GM18505 (cell line): ENCODE measurements around the gene SH3BP5L.
A peak's percentile ranks its signal among the peaks of the same experiment; 100 is the strongest.
"Not testable (repeated sequence)": the region's sequence is repeated elsewhere in the genome, so short reads cannot be mapped to it uniquely, and the experiment has no call there.

Experiments used
- ATAC-seq: cut with Tn5 transposase; IDR thresholded peaks from one replicate; pipeline ENCODE4 v1.9.1; 2021; ENCODE audit not compliant: unreplicated experiment
- POLR2A ChIP-seq: IDR thresholded peaks from 4 replicates; pipeline ENCODE4 v1.6.1; 2011; ENCODE audit warnings: borderline replicate concordance; ENCODE audit not compliant: insufficient read depth, insufficient read length; ENCODE audit errors: extremely low read depth

The SH3BP5L gene

GRCh38 chr1:248802454-248802853 lies 23.3 kb downstream of the SH3BP5L start:
- no peak for TF ChIP-seq POLR2A
- ATAC-seq, result no peak

DNA sequence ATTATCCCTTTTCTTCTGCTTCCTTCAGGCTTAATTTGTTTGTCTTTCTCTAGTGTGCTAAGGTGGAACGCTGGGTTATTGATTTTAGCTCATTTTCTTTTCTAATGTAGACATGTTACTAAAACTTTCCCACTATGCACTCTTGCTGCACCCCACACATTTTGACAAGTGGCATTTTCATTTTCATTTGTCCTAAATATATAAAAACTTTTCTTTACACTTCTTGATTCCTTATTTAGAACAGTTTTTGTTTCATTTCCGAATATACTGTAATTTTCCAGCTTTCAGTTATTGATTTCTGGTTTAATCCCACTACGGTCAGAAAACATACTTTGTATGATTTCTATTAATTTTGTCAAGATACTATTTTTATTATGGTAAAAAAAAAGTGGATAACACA lies 25.3 kb downstream of the SH3BP5L start:
- no peak for ATAC-seq
- TF ChIP-seq POLR2A, result no peak

- no peak for TF ChIP-seq POLR2A
- ATAC-seq, result no peak
Observed at GRCh38 chr1:248798791-248799190, 26.9 kb downstream of the SH3BP5L start.

GRCh38 chr1:248794663-248795062 lies 31.1 kb downstream of the SH3BP5L start:
- not testable (repeated sequence) for ATAC-seq

DNA sequence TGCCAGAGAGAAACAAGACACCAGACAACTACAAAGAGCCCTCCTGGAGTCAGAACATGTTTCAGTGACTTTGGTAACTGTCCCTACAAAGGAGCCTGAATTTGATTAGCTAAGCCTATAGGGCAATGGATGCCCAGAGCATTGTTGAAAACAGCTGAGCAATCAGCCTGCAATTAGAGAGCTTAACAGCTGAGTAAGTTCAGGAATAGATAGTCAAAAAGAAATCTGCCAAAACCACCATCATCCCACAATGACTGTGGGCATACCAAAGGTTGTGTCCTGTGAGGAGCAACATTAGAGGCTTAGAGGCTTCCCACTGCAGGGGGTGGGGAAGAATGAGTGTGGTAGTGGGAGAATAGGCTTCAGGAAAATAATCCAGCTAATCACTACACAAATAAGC lies 32.1 kb downstream of the SH3BP5L start:
- peak; percentile 85 for ATAC-seq
- TF ChIP-seq POLR2A, result no peak

- TF ChIP-seq POLR2A, result no peak
- ATAC-seq, result peak; percentile 49
Observed at GRCh38 chr1:248792342-248792741, 33.4 kb downstream of the SH3BP5L start.

DNA sequence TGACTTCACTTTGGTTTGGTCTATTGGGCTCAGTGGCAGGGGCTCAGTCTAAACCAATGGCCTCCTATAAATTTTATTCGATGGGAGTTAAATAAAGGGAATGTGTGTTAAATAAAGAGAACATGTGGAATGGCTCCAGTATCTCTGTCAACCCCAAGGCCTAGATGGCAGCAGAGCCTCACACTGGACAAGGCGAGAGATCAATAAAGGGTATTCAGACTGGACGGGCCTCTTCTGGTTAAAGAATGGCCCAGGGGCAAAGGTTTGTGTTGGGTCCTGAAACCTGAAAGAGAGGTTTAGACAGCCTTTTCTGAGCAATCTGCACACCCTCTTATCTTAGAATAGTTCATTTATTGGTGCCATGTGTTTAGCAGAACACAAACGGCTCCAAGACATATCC lies 34.7 kb downstream of the SH3BP5L start:
- no peak for TF ChIP-seq POLR2A
- ATAC-seq, result no peak

DNA sequence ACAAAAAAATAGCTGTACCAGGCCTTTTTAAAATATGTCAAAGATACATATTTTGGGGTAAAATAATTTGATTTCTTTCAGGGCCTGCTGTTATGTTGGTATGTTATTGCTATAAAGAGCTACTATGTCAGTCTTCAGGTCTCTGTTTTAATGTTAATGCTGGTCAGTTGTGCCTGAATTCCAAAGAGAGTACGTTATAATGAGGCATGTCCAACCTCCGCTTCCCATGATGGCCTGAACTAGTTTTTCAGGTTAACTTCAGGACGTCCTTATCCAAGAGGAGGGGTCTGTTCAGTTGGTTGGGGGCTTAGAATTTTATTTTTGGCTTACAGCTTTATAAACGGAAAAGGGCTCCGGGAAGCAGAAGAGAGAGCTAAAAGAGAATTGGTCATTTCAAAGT lies 35.3 kb downstream of the SH3BP5L start:
- no peak for ATAC-seq
- no peak for TF ChIP-seq POLR2A

- ATAC-seq, result not testable (repeated sequence)
Observed at GRCh38 chr1:248789337-248789736, 36.4 kb downstream of the SH3BP5L start.

DNA sequence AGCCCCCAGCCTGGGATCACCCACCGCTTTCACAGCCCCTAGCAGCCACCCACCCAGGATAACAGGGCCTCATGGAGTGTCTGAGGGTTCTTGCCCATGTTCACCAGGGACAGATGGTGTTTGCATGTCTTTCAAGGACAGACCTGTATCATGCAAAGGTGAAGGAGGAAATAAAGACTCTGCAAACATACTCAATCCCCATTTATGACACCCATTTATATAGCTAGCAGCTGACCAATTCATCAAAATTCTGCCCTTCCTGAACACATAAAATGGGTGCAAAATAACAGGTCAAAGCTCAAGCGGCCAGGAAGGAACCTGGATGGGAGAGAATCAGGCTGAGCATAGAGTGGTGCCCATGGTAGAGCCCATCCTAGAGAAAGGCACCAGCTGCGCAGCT lies 37.4 kb downstream of the SH3BP5L start:
- TF ChIP-seq POLR2A, result no peak
- no peak for ATAC-seq

GRCh38 chr1:248787430-248787829 lies 38.3 kb downstream of the SH3BP5L start:
- no peak for ATAC-seq
- TF ChIP-seq POLR2A, result no peak

DNA sequence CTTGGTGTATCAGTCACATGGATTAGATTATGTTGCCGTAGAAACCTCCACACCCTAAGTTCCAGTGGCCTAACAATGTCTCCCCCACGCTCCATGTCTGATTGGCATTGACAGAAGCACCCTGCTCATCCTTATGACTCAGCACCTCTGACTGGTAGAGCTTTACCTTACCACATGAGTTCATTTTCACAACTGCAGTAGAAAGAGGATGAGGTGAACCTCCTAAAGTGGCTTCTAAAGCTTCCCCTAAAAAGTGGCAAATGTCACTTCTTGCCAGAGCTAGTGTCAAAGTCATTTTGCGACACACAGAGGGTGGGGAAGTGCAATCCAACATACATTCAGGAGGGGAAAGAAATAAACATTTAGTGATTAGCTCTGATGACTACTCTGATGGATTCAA lies 39.6 kb downstream of the SH3BP5L start:
- peak; percentile 87 for ATAC-seq

GRCh38 chr1:248783367-248783766 lies 42.3 kb downstream of the SH3BP5L start:
- no peak for TF ChIP-seq POLR2A
- no peak for ATAC-seq

More for the DNA sequence above, 39.6 kb downstream of the SH3BP5L start:
- TF ChIP-seq POLR2A, result no peak

- no peak for ATAC-seq
- no peak for TF ChIP-seq POLR2A
Observed at GRCh38 chr1:248782416-248783141, 43.1 kb downstream of the SH3BP5L start.

DNA sequence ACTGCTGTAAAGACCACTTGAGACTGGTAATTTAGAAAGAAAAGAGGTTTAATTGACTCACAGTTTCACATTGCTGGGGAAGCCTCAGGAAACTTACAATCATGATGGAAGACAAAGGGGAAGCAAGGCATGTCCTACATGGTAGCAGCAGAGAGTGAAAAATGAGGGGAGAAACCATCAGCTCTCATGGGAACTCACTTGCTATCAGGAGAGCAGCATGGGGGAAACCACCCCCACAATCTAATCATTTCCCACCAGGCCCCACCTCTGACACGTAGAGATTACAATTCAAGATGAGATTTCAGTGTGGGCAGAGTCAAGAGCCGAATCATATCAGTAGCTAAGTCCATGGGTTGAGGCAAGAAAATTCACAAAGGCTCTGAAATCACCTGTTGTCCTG lies 46.4 kb downstream of the SH3BP5L start:
- ATAC-seq, result no peak
- no peak for TF ChIP-seq POLR2A
